Spleen (tissue), 7 donors: ENCODE measurements around the gene IRX2.

Source experiments
- POLR2A ChIP-seq, 3 donors: fragments of 450-650 bp; IDR thresholded peaks; one replicate each; pipeline ENCODE4 v1.5.1; 2017; ENCODE audit warnings: antibody characterized with exemption in 3 of 3, mild to moderate bottlenecking in 1 of 3
- TF ChIP-seq, protein P1 (sequence below), 11 experiments: fragments of 200-600 bp in 7 of 11; fragments of 450-650 bp in 4 of 11; sonication (generic) in 4 of 11; IDR thresholded peaks in 8 of 11; conservative IDR thresholded peaks in 3 of 11; 1 replicate in 7 of 11; 2 replicates in 4 of 11; pipeline versions ENCODE4 v1.4.0 to v1.8.0; 2016 to 2021; ENCODE audit warnings: antibody characterized with exemption in 11 of 11, inconsistent platforms in 4 of 11, mild to moderate bottlenecking in 1 of 11
- donor health status: DM: no; HTN: no; CAD: no; lungs with moderate emphysema.
- donor health status: DM: no; HTN: no; CAD: no.
- donor health status: DM: no; HTN: no; CAD: no.

DNA sequence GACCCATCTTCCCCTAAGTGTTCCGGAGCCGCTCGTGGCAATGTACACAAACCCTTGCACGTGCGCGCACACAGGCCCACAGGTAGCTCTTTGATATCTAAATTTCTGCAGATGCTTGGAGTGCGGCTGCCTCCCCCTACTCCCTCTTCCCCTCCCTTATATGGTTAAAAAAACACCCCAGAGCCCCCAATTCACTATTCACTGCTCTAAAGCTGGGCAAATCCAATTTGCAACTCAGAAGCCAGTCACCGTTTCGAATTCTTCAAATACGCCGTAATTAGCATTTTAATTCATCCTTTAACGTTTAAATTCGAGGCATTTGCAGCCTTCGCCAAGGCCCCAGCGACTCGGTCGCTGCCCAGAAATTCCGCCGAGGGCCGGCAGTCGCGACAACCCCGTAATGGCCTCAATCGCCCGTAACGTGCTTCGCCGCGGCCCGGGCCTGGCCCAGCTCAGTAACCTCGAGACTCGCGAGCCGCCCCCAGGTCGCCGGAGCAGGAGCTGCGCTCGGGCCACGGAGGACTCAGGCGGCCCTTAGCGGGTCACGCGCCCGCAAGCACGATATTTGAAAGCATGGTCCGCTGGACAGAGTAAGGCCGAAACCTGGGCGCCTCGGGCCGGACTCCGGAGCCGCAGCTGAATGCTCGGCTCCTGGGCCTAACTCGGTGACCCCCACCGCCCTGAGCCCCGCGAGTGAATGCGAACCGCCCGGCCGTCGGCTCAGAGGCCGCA, 1.3 kb downstream of the IRX2 start:
- TF ChIP-seq, protein P1, sequence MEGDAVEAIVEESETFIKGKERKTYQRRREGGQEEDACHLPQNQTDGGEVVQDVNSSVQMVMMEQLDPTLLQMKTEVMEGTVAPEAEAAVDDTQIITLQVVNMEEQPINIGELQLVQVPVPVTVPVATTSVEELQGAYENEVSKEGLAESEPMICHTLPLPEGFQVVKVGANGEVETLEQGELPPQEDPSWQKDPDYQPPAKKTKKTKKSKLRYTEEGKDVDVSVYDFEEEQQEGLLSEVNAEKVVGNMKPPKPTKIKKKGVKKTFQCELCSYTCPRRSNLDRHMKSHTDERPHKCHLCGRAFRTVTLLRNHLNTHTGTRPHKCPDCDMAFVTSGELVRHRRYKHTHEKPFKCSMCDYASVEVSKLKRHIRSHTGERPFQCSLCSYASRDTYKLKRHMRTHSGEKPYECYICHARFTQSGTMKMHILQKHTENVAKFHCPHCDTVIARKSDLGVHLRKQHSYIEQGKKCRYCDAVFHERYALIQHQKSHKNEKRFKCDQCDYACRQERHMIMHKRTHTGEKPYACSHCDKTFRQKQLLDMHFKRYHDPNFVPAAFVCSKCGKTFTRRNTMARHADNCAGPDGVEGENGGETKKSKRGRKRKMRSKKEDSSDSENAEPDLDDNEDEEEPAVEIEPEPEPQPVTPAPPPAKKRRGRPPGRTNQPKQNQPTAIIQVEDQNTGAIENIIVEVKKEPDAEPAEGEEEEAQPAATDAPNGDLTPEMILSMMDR (IDR thresholded peaks at IDR 0.05 in 8 of 11, conservative IDR thresholded peaks at IDR 0.05 in 3 of 11) = no peak
- TF ChIP-seq POLR2A (IDR thresholded peaks at IDR 0.05) = no peak
